HepG2 (cell line): ENCODE results near the gene CEP68. TPM values are rescaled to one million over a fixed set of nuclear protein-coding genes. Genes with fewer than 3 reads are reported as not detected.

Experiments
- ELF3 ChIP-seq: IDR thresholded peaks from 2 replicates; pipeline ENCODE4 v1.6.1; 2016; ENCODE audit warnings: missing genetic modification reagents, missing compliant biosample characterization
- HOXA9 ChIP-seq: sonication (generic); formaldehyde crosslinking; IDR thresholded peaks from 2 replicates; pipeline ENCODE4 v1.8.1; 2022; ENCODE audit warnings: missing genetic modification reagents, mild to moderate bottlenecking, moderate library complexity, borderline replicate concordance
- KAT7 ChIP-seq: IDR thresholded peaks from 2 replicates; pipeline ENCODE4 v1.6.1; 2018; ENCODE audit warnings: borderline replicate concordance, missing compliant biosample characterization
- PAXIP1 ChIP-seq: sonication (generic); formaldehyde crosslinking; conservative IDR thresholded peaks from 2 replicates; pipeline ENCODE4 v1.4.0; 2020; ENCODE audit warnings: mild to moderate bottlenecking, missing genetic modification reagents, moderate library complexity
- SP140L ChIP-seq: sonication (generic); formaldehyde crosslinking; IDR thresholded peaks from 2 replicates; pipeline ENCODE4 v1.4.0; 2020; ENCODE audit warnings: missing genetic modification reagents, borderline replicate concordance
- ZBTB37 ChIP-seq: sonication (generic); formaldehyde crosslinking; IDR thresholded peaks from 2 replicates; pipeline ENCODE4 v1.4.0; 2020; ENCODE audit warnings: mild to moderate bottlenecking, missing genetic modification reagents
- ZNF234 ChIP-seq: sonication (generic); formaldehyde crosslinking; conservative IDR thresholded peaks from 2 replicates; pipeline ENCODE4 v1.5.1; 2020; ENCODE audit warnings: mild to moderate bottlenecking, missing genetic modification reagents
- ZNF251 ChIP-seq: sonication (generic); formaldehyde crosslinking; IDR thresholded peaks from 2 replicates; pipeline ENCODE4 v1.9.0; 2021; ENCODE audit warnings: mild to moderate bottlenecking, missing genetic modification reagents
- ZNF414 ChIP-seq: sonication (generic); formaldehyde crosslinking; IDR thresholded peaks from 2 replicates; pipeline ENCODE4 v1.5.0; 2020; ENCODE audit warnings: missing genetic modification reagents
- ZNF512 ChIP-seq: sonication (generic); formaldehyde crosslinking; IDR thresholded peaks from 2 replicates; pipeline ENCODE4 v1.4.0; 2020; ENCODE audit warnings: mild to moderate bottlenecking, missing genetic modification reagents
- ZNF615 ChIP-seq: sonication (generic); formaldehyde crosslinking; IDR thresholded peaks from 2 replicates; pipeline ENCODE4 v1.5.0; 2020; ENCODE audit warnings: mild to moderate bottlenecking, missing genetic modification reagents, borderline replicate concordance
- ZNF619 ChIP-seq: sonication (generic); formaldehyde crosslinking; IDR thresholded peaks from 2 replicates; pipeline ENCODE4 v1.4.0; 2020; ENCODE audit warnings: mild to moderate bottlenecking, missing genetic modification reagents
- ZNF687 ChIP-seq: sonication (generic); formaldehyde crosslinking; IDR thresholded peaks from 2 replicates; pipeline ENCODE4 v1.5.1; 2020; ENCODE audit warnings: mild to moderate bottlenecking, missing genetic modification reagents, moderate library complexity
- ZNF703 ChIP-seq: sonication (generic); formaldehyde crosslinking; IDR thresholded peaks from 2 replicates; pipeline ENCODE4 v1.5.1; 2020; ENCODE audit warnings: missing genetic modification reagents, mild to moderate bottlenecking, moderate library complexity, borderline replicate concordance
- polyA plus RNA-seq, 8 experiments: library from polyadenylated mRNA; depleted of rRNA in 3 of 8; stranded (reverse) in 7 of 8; unstranded in 1 of 8; fragments of >200 nt; fragmentation: Illumina TruSeq in 4 of 8; extraction: Trizol in 4 of 8; gene quantifications; 2 replicates each; pipeline versions ENCODE4 v1.2.1 to v1.2.3, GENCODE V29; 2011 to 2016; ENCODE audit warnings: low read depth in 4 of 8, missing spikeins in 1 of 8, mixed read lengths in 1 of 8; ENCODE audit not compliant: insufficient read depth in 1 of 8
- total RNA-seq, 5 experiments: library from RNA; depleted of rRNA; stranded (reverse); fragments of >200 nt; fragmentation: Illumina TruSeq; extraction: Trizol; gene quantifications; 2 replicates each; pipeline ENCODE4 v1.2.3, GENCODE V29; 2016; ENCODE audit warnings: low read depth in 1 of 5
- TF ChIP-seq, protein P1 (sequence below): sonication (generic); formaldehyde crosslinking; IDR thresholded peaks from 2 replicates; pipeline ENCODE4 v1.8.1; 2023; ENCODE audit warnings: mild to moderate bottlenecking, missing genetic modification reagents, borderline replicate concordance

CEP68 gene
- total and polyA plus RNA-seq, 2 of the 13 experiments (the other 11 are each of a cell fraction or from before 2014, with no cell fraction given), result 5.7 to 9.3 TPM

DNA sequence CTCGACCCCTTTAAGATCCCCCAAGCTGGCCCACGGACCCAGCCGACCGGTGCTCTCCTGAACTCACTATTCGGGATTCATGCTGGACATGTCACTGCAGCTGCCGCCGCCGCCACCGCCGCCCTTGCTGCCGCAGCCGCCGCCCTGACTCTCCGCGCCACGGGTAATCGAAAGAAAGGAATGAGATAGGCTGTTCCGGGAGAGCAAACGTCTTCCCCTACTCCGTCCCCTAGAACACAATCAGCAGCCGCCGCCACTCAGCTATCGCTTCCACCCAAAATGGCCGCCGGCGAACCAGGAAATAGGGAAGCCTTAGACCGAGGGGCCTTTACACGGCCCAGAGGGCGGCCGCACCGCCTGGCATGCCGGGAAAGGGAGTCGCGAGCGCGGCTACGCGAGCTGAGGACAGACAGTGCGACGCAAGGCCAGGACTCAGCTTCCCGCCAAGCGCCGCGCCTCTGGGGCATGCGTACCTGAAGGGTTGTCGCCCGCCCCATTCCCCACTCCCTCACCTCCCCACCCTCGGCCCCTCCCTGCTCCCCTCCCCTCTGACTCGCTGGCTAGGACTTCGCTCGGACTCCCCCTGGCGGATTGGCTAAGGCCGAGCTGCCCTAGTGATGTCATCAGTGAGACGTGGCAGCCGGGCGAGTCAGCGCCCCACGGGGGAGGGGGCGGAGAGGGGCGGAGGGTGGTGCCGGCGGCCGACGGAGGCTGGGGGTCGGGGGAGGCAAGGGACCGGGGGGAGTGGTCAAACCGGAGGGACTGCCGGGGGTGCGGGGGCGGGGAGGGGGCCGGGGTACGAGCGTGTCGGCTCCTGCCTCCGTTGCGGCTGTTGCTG lies 73.8 kb downstream of the CEP68 start, which contains the start of gene RAB1A (continued):
- TF ChIP-seq HOXA9 (CRISPR knock-in tag) (0 out of 2 replicates have a peak, but pooled peaks have one; percentile 73), SP140L (CRISPR knock-in tag) (0 out of 2 replicates have a peak, but pooled peaks have one; percentile 32), ZNF615 (CRISPR knock-in tag) (peak; percentile 67; the same call in 1 of the 2 replicates), ZNF234 (no peak), KAT7 (peak; percentile 63; the same call in 1 of the 2 replicates), ZNF251 (CRISPR knock-in tag) (peak; percentile 91), ZBTB37 (CRISPR knock-in tag) (no peak), ZNF703 (CRISPR knock-in tag) (0 out of 2 replicates have a peak, but pooled peaks have one; percentile 19), ZNF512 (no peak), ELF3 (CRISPR knock-in tag) (peak; percentile 100), ZNF414 (CRISPR knock-in tag) (peak; percentile 71), PAXIP1 (peak; percentile 65), ZNF619 (CRISPR knock-in tag) (peak; percentile 53; the same call in 1 of the 2 replicates), ZNF687 (peak; percentile 83)
- TF ChIP-seq, protein P1, sequence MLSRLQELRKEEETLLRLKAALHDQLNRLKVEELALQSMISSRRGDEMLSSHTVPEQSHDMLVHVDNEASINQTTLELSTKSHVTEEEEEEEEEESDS (CRISPR knock-in tag), result peak; percentile 83; the same call in 1 of the 2 replicates
